Thyroid gland (tissue), 4 donors: ENCODE results near the gene MORC2.

Experiments used
- POLR2A ChIP-seq, 2 donors: fragments of 450-650 bp; IDR thresholded peaks; one replicate each; pipeline ENCODE4 v1.6.1; 2017; ENCODE audit warnings: antibody characterized with exemption in 2 of 2, mild to moderate bottlenecking in 2 of 2, moderate library complexity in 1 of 2
- TF ChIP-seq, protein P1 (sequence below), 6 experiments: fragments of 200-600 bp in 3 of 6; fragments of 450-650 bp in 3 of 6; sonication (generic) in 3 of 6; IDR thresholded peaks; one replicate each; pipeline ENCODE4 v1.5.1; 2016 to 2019; ENCODE audit warnings: antibody characterized with exemption in 6 of 6, mild to moderate bottlenecking in 2 of 6, inconsistent platforms in 1 of 6, moderate library complexity in 1 of 6

- TF ChIP-seq, protein P1, sequence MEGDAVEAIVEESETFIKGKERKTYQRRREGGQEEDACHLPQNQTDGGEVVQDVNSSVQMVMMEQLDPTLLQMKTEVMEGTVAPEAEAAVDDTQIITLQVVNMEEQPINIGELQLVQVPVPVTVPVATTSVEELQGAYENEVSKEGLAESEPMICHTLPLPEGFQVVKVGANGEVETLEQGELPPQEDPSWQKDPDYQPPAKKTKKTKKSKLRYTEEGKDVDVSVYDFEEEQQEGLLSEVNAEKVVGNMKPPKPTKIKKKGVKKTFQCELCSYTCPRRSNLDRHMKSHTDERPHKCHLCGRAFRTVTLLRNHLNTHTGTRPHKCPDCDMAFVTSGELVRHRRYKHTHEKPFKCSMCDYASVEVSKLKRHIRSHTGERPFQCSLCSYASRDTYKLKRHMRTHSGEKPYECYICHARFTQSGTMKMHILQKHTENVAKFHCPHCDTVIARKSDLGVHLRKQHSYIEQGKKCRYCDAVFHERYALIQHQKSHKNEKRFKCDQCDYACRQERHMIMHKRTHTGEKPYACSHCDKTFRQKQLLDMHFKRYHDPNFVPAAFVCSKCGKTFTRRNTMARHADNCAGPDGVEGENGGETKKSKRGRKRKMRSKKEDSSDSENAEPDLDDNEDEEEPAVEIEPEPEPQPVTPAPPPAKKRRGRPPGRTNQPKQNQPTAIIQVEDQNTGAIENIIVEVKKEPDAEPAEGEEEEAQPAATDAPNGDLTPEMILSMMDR (IDR thresholded peaks at IDR 0.05): no peak
- no peak for TF ChIP-seq POLR2A (IDR thresholded peaks at IDR 0.05)
These were observed 37.0 kb upstream of the MORC2 start for GRCh38 chr22:31005535-31005934.
